Esophagus (tissue), 2 donors: Measurements from ENCODE around the gene TIAM2. TPM values are rescaled to one million over a fixed set of nuclear protein-coding genes. Genes with fewer than 3 reads are reported as not detected.
"Not testable (repeated sequence)": the region's sequence is repeated elsewhere in the genome, so short reads cannot be mapped to it uniquely, and the experiment has no call there.

ENCODE experiments used
- H3K27ac ChIP-seq, 2 donors: one replicate each; pipeline ENCODE4 v1.5.1; 2013; ENCODE audit warnings: low read depth in 2 of 2, mild to moderate bottlenecking in 2 of 2, inconsistent platforms in 1 of 2, low read length in 1 of 2, moderate library complexity in 1 of 2
- H3K27me3 ChIP-seq, 2 donors: one replicate each; pipeline ENCODE4 v1.6.1; 2013; ENCODE audit warnings: low read length in 2 of 2, control low read depth in 1 of 2, mild to moderate bottlenecking in 1 of 2; ENCODE audit not compliant: insufficient read depth in 2 of 2, control insufficient read depth in 1 of 2
- H3K36me3 ChIP-seq, 2 donors: one replicate each; pipeline ENCODE4 v1.6.1; 2013; ENCODE audit warnings: low read length in 1 of 2; ENCODE audit not compliant: control insufficient read depth in 2 of 2, insufficient read depth in 2 of 2
- H3K4me1 ChIP-seq, 2 donors: one replicate each; pipeline ENCODE4 v1.6.1; 2013; ENCODE audit warnings: low read length in 1 of 2; ENCODE audit not compliant: control insufficient read depth in 2 of 2, insufficient read depth in 2 of 2
- H3K4me3 ChIP-seq, 2 donors: one replicate each; pipeline ENCODE4 v1.5.1; 2013; ENCODE audit warnings: low read length in 2 of 2, mild to moderate bottlenecking in 2 of 2, low read depth in 1 of 2, moderate library complexity in 1 of 2
- H3K9me3 ChIP-seq, 2 donors: one replicate each; pipeline ENCODE4 v1.6.1; 2013; ENCODE audit warnings: mild to moderate bottlenecking in 2 of 2, low read depth in 1 of 2, low read length in 1 of 2, moderate library complexity in 1 of 2; ENCODE audit not compliant: control insufficient read depth in 2 of 2, insufficient read depth in 1 of 2
- WGBS, 2 donors: extraction: QIAGEN DNeasy Blood & Tissue Kit; methylation state at CpG; one replicate each; pipeline ENCODE4 v1.1.7; 2013; 5-methylcytosine and 5-hydroxymethylcytosine counted together
- polyA plus RNA-seq, 2 donors: library from polyadenylated mRNA; stranded (reverse); fragments of 200-250 nt; gene quantifications; one replicate each; pipeline ENCODE4 v1.2.3, GENCODE V29; 2013
- donor health status: healthy with polysubstance abuse.
- donor health status: Bipolar disorder and iron deficiency.

TIAM2 gene
- polyA plus RNA-seq, 2 donors = 2.3 to 3.1 TPM

DNA sequence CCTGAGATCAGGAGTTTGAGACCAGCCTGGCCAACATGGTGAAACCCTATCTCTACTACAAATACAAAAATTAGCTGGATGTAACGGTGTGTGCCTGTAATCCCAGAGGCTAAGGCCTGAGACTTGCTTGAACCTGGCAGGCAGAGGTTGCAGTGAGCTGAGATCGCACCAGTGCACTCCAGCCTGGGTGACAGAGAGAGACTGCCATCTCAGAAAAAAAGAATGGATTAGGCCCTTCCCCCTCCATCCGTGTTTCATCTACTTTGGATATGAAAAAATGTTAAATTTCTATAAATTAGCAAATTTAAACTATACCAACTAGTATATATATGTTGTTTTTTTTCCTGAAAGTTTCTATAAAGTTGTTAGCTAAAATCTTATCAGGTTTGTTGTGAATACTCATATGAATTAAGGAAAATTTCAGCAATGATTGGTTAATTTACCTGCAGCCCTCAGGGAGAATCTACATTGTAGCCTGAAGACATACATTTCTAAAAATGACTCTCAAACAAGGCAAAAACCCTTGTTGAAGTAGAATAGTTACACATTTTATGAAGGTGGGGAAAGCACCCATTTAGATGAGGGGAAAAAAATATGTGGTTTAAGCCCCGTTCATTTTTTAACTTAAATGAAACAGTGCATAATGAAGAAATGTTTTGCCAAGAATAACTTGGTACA lies 120.9 kb downstream of the TIAM2 start:
- no peaks in the 10 kb centered on the region for H3K9me3 ChIP-seq
- WGBS, 2 donors = 69 to 79% methylated on average over 4 of the region's 4 CpGs
- H3K27me3 ChIP-seq = no peaks in the 10 kb centered on the region
- H3K4me3 ChIP-seq = no peak overlapping the region
- no peaks in the 10 kb centered on the region for H3K4me1 ChIP-seq
- no peak overlapping the region for H3K27ac ChIP-seq
- H3K36me3 ChIP-seq = no peaks in the 10 kb centered on the region

DNA sequence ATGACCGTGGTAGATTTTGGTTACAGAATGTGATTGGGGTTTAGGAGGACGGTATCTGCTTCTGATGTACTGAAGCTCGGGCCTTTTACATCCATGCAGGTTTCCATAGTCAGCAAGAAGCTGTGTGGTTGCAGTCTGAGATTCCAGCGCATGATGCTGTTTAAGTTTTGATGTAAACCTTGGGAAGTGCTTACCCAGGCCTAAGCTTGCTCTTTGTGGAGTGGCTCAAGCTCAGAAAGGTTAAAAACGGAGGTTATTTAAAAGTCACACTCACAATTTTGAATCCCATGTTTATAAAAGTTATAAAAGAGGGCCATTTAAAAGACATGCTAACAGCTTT lies 121.4 kb downstream of the TIAM2 start:
- Histone ChIP-seq H3K36me3 (no peaks in the 10 kb centered on the region), H3K27ac (no peak overlapping the region), H3K4me3 (no peak overlapping the region), H3K4me1 (peaks cover 0 to under 1% of the 10 kb centered on the region in 2 donors), H3K27me3 (no peaks in the 10 kb centered on the region), H3K9me3 (no peaks in the 10 kb centered on the region)
- WGBS, 2 donors = 83 to 87% methylated on average over 5 of the region's 5 CpGs

DNA sequence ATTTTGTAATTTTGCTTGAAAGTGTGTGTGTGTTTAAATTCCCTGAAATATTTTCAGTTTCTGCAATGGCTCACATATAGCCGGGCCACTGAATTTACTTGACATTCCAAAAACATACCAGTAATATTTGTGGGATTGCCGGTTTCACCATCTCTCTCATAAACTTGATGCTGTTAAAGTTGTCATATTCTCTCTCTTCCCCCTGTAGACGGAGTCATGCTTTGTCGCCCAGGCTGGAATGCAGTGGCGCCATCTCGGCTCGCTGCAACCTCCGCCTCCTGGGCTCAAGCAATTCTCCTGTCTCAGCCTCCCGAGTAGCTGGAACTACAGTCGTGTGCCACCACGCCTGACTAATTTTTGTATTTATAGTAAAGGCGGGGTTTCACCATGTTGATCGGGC lies 122.1 kb downstream of the TIAM2 start:
- no peak overlapping the region for H3K4me3 ChIP-seq
- no peaks in the 10 kb centered on the region for H3K36me3 ChIP-seq
- H3K9me3 ChIP-seq = no peaks in the 10 kb centered on the region
- WGBS, 2 donors = 88 to 94% methylated on average over 13 of the region's 13 CpGs
- no peak overlapping the region for H3K27ac ChIP-seq
- no peaks in the 10 kb centered on the region for H3K27me3 ChIP-seq
- peaks cover 0 to 2% of the 10 kb centered on the region in 2 donors for H3K4me1 ChIP-seq

DNA sequence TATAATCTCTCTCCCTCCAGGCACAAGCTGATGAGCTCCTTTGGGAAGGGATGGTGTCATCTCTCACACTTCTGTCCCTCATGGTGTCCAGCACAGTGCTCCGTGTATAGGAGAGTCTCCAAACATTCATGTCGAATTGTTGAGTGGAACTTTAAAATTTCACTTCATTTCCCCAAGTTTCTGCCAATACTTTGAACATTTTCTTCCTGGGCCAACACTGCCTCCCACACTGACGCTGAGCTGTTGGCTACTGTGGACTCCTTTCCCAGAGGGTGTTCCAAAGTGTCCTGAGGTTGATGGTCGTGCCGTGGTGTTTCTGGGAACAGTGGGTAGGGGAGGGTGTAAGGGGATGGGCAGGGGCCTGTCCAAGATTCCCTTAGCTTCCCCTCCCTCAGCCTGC lies 122.7 kb downstream of the TIAM2 start:
- 78 to 84% methylated on average over 5 of the region's 5 CpGs for WGBS, 2 donors
- H3K4me3 ChIP-seq = no peak overlapping the region

DNA sequence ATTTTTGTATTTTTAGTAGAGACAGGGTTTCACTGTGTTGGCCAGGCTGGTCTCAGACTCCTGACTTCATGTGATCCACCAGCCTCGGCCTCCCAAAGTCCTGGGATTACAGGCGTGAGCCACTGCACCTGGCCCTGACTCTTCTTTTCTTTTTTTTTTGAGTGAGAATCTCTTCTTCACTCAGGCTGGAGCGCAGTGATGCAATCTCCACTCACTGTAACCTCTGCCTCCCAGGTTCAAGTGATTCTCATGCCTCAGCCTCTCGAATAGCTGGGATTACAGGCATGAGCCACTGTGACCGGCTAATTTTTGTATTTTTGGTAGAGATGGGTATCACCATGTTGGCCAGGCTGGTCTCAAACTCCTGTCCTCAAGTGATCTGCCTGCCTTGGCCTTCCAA lies 124.1 kb downstream of the TIAM2 start:
- 97% methylated on average over 5 of the region's 5 CpGs for WGBS, 2 donors

More for the DNA sequence above, 122.7 kb downstream of the TIAM2 start:
- Histone ChIP-seq H3K27me3 (no peaks in the 10 kb centered on the region), H3K27ac (no peak overlapping the region), H3K36me3 (no peaks in the 10 kb centered on the region), H3K4me1 (peaks cover 0 to 2% of the 10 kb centered on the region in 2 donors), H3K9me3 (no peaks in the 10 kb centered on the region)

DNA sequence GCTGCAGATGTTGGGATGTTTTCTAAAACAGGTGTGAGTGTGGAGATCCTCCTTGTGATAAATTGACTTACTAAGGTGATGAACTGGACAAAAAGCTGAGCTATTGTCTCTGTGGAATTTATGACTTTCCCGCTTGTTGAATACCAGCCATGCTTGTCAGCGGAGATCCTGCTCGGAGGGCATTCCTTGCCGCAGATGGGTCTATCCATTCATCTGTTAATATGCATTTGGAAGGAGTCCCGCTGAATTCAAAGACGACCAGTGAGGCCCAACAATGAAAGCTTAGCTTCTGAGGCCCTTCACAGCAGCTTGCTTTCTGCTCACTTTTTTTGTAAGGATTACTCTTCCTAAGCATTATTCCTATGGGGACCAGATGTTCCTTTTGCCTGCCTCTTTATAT lies 124.9 kb downstream of the TIAM2 start:
- Histone ChIP-seq H3K9me3 (no peaks in the 10 kb centered on the region), H3K4me3 (no peak overlapping the region), H3K27me3 (no peaks in the 10 kb centered on the region), H3K4me1 (peaks cover 0 to 2% of the 10 kb centered on the region in 2 donors), H3K27ac (no peak overlapping the region), H3K36me3 (no peaks in the 10 kb centered on the region)
- WGBS, 2 donors = 74% methylated on average over 6 of the region's 6 CpGs

More for the DNA sequence above, 124.1 kb downstream of the TIAM2 start:
- not testable (repeated sequence) for H3K27me3 ChIP-seq, H3K4me1 ChIP-seq, H3K4me3 ChIP-seq, H3K36me3 ChIP-seq, H3K9me3 ChIP-seq, H3K27ac ChIP-seq

DNA sequence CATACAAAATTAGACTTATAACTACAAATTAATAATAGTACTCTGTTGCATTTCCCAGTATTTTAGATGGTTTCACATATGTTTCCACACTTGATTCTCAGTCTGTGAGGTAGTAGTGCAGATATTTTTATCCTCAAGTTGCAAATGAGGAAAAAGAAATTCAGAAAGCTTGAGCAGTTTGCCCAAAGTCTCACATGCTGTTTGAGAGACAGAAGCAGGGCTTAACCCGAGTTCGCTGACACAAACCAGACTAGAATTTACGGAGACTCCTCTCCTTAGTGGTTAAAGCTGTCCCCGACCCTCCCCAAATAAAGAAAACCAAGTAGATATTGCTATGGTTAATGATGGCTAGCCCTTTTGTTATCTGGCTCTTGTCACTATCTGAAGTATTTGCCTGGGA lies 126.2 kb downstream of the TIAM2 start:
- WGBS, 2 donors = 67 to 75% methylated on average over 4 of the region's 4 CpGs
- Histone ChIP-seq H3K9me3 (no peaks in the 10 kb centered on the region), H3K4me3 (no peak overlapping the region), H3K4me1 (peaks cover 0 to 2% of the 10 kb centered on the region in 2 donors), H3K36me3 (no peaks in the 10 kb centered on the region), H3K27me3 (no peaks in the 10 kb centered on the region), H3K27ac (no peak overlapping the region)

DNA sequence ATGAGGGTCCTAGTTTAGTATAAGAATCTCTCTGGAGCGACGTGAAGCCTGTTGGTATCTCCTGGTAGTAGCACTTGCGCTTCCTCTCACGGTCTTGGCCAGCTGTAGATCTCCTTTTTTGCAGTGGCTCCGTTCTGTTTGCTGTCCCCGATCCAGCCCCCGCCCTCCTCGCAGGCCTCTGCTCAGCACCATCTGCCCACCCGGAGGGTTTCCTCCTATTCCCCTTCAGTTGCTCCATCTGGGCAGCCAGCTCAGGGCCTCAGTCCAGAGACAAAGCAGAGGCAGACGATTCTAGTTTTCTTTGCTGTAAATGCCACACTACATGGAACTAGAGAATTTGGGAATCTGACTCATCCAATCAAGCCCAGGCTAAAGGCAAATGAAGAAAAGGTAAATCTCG lies 126.6 kb downstream of the TIAM2 start:
- 57 to 63% methylated on average over 11 of the region's 11 CpGs for WGBS, 2 donors
- H3K9me3 ChIP-seq = no peaks in the 10 kb centered on the region
- H3K27me3 ChIP-seq = no peaks in the 10 kb centered on the region
- H3K4me3 ChIP-seq = no peak overlapping the region
- H3K27ac ChIP-seq = no peak overlapping the region
- H3K36me3 ChIP-seq = no peaks in the 10 kb centered on the region
- H3K4me1 ChIP-seq = peaks cover 0 to 2% of the 10 kb centered on the region in 2 donors

DNA sequence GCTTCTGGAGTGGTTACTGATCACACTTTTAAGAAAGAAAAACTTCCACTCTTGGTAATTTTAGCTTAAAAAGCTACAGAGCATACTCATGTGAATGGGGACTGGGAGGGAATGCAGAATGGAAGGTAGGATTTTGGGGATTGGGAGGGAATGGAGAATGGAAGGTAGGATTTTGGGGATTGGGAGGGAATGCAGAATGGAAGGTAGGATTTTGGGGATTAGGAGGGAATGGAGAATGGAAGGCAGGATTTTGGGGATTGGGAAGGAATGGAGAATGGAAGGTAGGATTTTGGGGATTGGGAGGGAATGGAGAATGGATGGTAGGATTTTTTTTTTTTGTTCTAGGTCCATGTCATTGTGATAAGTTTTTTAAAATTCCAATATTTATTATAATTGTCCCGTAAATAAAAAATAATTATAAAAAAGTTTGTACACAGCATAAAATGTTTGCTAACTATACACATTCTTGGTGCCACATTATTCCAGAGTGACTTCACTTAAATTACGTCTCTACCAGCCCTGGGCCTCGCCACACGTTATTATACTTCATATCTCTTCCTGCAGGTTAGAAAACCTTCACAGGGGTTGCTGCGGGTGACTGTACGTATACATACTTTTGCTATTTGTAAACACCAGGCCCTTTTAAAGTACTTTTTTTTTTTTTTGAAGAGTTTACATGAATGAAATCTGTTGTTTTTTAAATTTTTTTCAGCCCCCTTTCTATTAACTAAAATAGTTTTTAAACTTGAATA lies 127.3 kb downstream of the TIAM2 start:
- H3K9me3 ChIP-seq = no peaks in the 10 kb centered on the region
- H3K4me3 ChIP-seq = no peak overlapping the region
- no peaks in the 10 kb centered on the region for H3K27me3 ChIP-seq
- H3K27ac ChIP-seq = no peak overlapping the region
- H3K4me1 ChIP-seq = peaks cover 0 to 2% of the 10 kb centered on the region in 2 donors
- H3K36me3 ChIP-seq = no peaks in the 10 kb centered on the region
- WGBS, 2 donors = 94 to 96% methylated on average over 6 of the region's 6 CpGs

DNA sequence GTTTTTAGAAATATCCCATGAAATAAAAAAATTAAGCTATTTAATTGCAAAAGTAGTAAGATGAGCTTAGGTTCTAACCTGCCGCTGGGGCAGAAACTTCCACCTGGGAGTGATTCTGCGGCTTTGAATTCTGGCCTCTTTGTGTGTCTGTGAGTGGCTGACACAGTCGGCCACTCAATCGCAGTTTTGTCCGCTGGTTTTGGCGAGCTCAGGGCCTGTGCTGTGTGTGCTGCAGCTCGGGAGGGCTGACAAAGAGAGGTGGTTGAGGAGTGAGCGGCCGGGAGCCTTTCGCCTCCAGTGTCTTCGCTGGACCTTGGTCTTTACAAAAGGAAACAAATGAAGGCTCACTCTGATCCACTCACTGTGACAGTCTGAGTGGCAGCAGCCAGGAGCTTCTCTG lies 128.4 kb downstream of the TIAM2 start:
- Histone ChIP-seq H3K36me3 (no peaks in the 10 kb centered on the region), H3K4me1 (peaks cover 0 to 2% of the 10 kb centered on the region in 2 donors), H3K9me3 (no peaks in the 10 kb centered on the region), H3K27me3 (no peaks in the 10 kb centered on the region), H3K4me3 (no peak overlapping the region), H3K27ac (no peak overlapping the region)
- 95% methylated on average over 11 of the region's 11 CpGs for WGBS, 2 donors
